DMS53 treated with DMSO at 0.1 percent for 48 hours (cell line): Measurements from ENCODE around the gene CCDC201.
"Not testable (repeated sequence)": the region's sequence is repeated elsewhere in the genome, so short reads cannot be mapped to it uniquely, and the experiment has no call there.

ENCODE experiments used
- DNase-seq: peaks from one replicate; lab custom pipeline; 2025; ENCODE audit not compliant: unreplicated experiment; lab: John Stamatoyannopoulos, UW

CCDC201 gene

DNA sequence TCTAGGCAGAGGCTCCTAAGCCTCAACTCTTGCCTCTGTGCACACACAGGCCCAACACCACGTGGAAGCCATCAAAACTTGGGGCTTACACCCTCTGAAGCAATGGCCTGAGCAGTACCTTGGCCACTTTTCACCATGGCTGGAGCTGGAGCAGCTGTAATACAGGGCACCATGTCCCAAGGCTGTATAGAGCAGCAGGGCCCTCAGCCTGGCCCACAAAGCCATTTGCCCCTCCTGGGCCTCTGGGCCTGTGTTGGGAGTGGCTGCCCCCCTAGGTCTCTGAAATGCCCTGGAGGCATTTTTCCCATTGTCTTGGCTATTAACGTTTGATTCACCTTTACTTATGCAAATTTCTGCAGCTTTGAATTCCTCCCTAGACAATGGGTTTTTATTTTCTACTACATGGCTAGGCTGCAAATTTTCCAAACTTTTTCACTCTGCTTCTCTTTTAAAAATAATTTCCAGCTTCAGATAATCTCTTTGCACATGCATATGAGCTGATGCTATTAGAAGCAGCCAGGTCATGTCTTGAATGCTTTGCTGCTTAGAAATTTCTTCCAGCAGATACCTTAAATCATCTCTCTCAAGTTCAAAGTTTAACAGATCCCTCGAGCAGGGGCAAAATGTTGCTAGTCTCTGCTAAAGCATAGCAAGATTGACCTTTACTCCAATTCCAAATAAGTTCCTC lies 5.7 kb upstream of the CCDC201 start:
- DNase-seq, result no peak

DNA sequence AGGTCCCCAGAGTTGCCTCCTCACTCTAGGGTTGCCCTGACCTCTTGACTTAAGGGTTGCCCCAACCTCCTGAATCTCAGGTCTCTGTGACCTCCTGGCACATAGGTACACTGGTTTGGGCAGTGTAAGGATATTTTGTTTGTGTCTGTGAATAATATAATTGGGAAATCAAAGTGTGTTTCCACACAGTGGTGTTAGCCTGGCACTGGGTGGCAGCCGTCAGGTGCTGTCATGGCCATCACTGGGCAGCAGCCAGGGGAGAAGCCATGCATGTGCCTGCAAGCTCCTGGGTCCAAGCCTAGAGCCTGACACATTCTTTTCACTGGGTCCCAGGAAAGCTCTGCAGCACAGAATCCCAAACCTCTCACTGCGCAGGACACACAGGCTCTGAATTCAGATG lies 3.6 kb upstream of the CCDC201 start:
- DNase-seq, result no peak

DNA sequence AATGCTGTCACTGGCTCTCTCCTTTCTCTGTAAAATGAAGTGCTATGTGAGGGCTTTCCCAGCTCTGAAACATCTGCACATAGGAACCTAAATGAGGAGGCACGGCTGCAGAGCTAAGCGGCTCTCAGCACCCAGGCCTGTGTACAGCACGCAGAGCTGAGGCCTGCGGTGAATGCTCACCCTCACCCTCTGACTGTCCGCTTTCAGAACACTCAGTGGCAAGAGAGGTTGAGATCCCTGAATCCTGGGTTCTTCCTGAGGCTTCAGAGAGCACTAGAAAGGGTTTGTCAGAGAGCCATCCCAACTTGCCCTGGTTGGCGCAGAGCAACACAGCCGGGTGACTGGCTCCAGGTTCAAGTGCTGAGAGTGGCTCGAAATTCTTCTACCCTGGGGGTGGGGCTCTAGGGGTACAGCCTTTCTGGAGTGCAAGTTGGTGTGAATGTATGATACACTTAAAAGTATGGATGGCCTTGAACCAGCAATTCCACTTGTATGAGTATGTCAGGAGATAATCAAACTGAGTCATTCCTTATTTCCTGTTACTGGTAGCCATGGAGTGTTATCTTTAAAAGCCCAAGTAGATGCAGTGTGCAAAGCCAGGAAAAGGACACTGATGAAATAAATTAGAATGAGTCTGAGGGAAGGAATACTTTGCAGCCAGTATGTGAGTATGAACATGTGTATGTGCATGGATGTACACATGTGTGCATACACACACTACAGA lies 1.7 kb upstream of the CCDC201 start:
- no peak for DNase-seq

DNA sequence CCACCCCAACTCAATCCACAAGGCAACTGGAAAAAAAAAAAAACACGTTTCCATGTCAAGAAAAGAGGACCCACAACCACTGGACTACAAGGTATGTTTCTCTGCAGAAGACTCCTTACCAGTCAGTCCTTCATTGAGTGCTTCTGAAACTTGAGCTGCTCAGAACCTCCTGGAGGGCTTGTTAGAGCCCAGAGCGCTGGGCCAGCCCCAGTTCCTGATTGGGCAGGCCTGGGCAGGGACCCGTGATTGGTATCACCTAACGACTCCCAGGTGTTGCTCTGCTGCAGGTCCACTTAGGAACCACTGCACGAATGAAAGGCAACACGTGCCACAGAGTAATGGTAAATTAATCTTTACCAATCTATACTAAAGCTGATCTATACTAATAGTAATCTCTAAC lies 473 bp upstream of the CCDC201 start:
- DNase-seq, result no peak

DNA sequence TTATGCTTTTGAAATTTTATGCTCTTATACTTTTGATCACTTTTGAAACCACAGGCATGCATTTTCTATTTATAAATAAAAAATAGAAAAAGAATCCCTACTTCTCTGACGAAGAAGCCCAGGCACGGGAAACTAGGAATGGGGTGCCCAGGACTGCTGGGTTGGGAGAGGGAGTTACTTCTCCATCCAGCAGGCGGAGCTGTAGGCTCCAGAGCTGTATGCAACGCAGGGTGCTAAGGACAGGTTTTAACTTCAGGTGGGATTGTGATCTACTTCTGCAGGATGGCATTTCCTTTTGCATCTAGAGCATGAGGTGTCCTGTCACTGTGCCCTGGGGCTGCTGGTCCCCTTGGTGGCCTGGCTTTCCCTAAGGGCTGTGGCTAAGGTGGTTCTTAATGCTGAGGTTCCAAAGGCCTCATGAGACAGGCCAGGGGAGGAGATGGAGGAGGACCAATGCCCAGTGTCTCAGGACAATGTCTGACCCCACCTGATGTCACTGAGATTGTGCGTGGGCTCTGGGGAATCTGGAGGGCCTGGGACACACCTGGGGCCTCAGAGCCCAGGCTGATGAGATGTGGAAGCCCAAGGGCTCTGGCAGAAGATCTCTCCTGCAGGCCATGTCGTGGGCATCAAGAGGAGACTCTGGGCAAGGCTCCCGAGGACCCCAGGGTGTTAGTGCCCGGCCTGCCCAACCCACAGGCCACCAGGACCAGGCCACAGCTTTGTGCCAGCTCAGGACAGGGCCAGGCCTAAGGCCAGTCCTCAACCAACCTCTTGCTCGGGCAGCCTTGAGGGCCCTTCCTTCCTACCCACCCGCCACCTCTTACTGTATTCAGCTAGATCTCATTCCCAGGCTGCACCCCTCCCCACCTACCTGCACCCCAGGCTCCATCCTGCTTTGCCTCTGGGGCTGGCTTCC lies 507 bp downstream of the CCDC201 start:
- no peak for DNase-seq

DNA sequence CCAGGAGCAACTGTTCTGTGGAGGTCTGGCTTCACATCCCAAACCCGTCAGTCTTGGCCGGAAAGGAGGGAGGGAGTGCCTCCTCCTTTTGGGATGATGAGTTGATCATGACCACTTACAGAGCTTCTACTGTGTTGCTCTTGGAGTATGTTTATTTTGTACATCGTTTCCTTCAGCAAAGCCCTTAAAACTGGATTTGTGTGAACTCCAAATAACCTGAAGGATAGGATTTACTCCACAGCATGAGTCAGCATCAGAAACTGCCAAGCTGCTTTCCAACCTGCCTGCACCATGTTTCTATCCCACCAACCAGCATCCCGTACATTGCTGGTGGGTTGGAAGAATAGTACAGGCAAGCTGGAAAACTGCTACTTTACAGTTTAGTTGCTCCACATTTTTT lies 3.5 kb downstream of the CCDC201 start:
- peak; percentile 13 for DNase-seq

DNA sequence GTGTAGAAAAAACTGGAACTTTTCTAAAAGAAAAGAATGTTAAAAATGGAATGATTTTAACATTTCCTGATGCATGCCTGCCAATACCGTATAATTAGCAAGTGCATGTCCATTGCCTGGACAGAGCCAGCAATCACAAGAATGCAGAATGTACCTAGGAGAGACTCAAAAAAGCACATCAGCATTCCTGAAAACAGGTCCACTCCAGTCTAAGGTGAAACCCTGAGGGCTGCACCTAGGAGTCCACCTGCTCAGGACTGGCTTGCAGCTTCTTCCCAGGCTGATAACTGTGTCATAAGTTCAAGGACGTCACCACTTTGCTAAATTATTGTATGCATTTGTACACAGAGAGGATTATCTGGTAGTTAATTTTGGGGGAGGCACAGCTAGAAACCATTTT lies 5.4 kb downstream of the CCDC201 start:
- no peak for DNase-seq

DNA sequence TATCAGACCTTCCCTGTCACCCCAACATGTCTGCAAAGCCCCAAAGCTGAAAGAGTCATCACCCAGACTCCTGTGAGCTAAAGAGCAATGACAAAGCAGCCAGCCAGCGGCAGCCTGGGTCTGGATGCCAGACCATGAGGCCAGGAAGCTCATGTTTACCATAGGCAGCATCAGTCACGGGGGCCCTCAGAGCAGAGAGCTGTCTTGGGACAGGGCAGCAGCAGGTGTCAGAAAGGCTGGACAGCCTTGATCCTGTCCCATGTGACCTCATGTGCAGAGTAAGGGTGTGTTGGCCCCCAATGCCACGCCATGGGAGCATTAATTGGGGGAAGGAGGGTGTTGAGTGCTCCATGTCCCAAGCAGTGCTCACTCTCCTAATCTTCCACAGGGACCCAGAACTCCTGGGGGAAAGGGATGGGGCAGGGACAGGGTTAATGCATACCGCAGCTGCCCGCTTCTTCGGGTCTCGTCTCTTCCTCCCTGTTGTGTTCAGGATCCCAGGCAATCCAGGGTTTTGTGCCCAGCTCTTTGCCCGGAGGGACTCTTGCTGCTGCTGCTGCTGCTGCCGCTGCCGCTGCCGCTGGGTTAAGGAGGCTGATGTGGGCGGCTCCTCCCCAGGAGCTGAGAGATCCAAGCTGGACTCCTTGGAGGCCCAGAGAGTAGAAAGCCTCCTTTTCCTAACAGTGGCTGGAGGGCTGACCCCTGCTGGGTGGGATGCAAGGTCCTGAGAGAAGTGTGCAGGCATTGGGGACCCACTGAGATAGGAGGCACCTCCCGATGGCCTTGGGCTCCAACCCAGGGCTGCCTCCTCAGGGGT lies 7.1 kb downstream of the CCDC201 start:
- no peak for DNase-seq

DNA sequence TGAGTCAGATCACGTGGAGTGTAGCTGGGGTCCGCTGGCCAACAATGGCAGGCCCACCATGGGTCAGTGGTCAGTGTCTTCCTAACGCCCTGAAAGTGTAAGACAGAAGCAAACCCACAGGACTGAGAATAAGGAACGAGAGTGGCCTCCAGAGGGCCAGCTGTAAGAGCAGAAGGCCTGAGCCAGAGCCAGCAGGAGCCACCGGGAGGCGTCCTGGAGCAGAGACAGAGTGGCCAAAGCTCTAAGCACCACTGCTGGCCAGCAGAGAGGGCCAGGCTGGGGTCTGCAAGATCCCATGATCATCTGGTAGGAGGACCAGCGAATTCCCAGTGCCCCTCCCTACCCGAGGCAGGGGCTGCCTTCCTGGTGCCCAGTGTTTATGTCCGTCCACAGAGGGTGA lies 9.2 kb downstream of the CCDC201 start:
- no peak for DNase-seq

DNA sequence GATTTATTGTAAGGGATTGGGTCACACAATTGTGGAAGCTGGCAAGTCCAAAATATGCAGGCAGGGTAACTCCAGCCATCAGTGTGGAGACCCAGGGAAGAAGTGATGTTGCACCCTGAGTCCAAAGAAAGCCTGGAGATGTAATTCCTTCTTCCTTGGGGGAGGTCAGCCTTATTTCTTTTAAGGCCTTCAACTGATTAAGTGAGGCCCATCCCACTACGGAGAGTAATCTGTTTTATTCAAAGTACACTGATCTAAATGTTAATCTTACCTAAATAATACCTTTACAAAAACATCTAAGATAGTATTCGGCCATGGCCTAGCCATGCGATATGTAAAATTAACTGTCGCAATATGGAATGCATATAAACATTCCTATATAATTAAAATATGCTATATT lies 16.0 kb downstream of the CCDC201 start:
- not testable (repeated sequence) for DNase-seq

DNA sequence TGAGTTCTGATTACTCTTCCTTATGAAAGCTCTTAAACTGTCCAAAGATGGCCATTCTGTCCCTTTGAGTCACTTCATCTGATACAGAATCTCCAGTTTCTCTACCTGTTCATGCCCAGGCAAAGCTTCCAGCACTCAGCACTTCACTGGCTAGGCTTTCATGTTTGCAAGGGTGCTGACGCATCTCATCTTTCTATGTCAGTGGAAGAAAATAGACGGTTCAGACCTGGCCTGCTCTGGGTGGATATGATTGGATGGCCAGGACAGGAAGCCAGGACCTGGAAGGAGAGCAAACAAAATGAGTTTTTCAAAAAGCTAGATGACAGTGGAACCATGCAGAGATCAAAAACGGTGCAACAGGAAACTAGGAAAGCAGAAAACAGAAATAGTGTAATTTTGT lies 17.2 kb downstream of the CCDC201 start:
- DNase-seq, result peak; percentile 22

DNA sequence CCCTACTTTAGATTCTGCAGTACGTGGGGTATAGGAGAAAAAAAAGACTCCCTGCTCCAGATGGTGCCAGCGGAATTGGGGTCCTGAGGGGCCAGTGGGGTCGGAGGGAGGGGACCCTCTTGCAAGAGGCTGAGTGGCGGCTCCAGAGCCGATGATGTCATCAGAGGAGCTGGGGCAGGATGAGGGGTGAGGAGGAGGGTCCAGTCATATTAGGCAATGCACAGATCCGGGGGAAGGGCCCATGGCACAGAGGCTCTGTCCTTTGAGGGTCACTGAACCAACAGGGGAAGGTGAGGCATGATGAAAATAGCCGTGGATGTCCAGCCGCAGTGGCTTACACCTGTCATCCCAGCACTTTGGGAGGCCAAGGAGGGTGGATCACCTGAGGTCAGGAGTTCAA lies 19.4 kb downstream of the CCDC201 start:
- DNase-seq, result not testable (repeated sequence)

DNA sequence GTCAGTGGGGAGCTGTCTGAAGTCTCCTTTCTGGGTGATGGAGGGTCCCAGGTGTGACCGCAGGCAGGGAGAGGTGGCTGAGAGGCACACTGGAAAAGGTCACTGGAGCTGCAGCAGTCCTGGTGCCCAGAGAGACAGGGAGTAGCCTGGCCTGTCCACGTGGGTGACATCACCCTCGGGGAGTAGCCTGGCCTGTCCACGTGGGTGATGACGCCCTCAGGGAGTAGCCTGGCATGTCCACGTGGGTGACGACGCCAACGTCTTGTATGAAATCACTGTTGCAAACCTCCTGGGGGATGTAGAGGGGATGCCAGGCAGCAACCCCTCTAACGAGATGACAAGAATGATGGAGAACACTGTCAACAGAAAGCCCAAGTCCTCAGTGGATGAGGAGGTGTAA lies 19.9 kb downstream of the CCDC201 start:
- not testable (repeated sequence) for DNase-seq

DNA sequence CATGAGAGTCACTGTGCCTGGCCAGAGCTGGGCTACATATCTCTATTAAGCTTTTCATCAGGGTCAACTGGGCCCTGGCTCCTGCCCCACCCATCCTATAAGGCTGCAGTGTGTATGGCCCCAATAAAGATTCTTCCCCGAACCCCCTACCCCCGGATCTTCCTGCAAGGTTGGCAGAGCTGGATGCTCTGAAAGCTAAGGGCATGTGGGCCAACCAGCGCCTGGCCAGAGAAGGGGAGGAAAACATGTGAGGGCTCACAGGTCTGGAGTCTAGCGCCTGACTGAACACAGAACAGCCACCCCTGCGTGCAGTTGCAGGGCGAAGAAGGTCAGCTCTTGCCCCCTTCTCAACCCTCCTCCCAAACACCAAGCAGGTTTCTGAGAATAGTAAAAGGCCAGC lies 24.1 kb downstream of the CCDC201 start:
- DNase-seq, result not testable (repeated sequence)

DNA sequence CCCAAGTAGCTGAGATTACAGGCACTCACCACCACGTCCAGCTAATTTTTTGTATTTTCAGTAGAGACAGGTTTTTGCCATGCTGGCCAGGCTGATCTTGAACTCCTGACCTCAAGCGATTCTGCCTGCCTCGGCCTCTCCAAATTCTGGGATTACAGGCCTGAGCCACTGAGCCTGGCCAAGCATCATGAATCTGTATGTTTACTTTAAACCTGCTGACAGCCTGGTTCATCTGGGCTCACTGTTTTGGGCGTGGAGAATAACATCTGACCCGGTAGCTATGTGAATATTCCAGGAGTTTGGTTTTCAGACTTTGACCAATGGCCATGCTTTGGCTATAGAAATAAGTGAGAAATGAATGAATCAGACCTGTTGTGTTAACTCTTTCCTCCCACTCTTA lies 26.3 kb downstream of the CCDC201 start:
- not testable (repeated sequence) for DNase-seq

DNA sequence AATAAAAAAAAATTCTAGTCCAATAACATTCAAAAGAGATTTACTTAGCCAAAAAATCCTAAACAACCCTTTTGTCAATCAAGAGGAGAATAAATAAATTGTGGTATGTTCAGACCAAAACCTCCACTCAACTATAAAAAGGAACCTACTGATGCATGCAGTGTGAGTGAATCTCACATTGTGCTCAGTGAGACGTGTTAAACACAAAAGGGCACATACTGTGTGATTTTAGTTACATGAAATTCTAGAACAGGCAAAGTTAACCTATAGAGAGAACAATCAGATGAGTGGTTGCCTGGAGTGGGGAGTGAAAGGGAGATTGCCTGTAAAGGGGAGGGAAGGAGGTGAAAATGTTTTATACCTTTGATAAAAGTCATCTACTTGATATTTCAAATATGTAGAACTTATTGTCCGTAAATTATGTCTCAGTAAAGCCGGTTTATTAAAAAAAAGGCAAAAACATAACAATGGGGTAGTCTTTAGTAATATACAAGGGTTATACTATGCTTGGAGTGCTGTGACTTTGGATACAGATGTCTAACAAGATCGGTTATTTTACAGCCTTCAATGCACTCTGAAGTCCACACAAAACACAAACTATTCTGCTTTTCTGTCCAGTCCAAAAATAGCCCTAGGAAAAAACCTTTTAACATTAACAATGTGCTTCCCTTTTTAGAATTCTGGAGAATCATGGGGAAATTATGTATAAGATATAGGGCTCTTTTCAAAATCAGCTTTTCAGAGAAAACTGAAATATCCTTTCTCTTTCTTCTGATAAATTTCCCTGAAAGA lies 30.8 kb downstream of the CCDC201 start:
- DNase-seq, result not testable (repeated sequence)

DNA sequence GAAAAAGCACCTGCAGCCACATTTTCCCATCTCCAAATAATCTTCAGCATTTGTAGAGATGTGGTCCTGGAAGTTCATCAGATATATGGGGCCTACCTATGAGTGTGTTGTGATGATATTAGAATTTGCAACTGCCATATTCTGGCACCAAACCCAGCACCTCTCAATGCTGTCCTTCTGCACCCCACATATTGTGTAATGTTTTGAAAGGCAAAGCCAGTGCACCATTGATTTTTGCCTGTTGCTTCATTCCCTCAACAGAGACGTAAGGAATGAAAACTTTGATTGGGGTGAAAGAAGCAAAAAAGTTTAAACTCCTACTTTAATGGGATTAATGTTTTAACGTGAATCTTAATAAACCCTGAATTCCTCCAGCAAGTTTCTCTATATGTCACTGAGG lies 34.0 kb downstream of the CCDC201 start:
- not testable (repeated sequence) for DNase-seq

DNA sequence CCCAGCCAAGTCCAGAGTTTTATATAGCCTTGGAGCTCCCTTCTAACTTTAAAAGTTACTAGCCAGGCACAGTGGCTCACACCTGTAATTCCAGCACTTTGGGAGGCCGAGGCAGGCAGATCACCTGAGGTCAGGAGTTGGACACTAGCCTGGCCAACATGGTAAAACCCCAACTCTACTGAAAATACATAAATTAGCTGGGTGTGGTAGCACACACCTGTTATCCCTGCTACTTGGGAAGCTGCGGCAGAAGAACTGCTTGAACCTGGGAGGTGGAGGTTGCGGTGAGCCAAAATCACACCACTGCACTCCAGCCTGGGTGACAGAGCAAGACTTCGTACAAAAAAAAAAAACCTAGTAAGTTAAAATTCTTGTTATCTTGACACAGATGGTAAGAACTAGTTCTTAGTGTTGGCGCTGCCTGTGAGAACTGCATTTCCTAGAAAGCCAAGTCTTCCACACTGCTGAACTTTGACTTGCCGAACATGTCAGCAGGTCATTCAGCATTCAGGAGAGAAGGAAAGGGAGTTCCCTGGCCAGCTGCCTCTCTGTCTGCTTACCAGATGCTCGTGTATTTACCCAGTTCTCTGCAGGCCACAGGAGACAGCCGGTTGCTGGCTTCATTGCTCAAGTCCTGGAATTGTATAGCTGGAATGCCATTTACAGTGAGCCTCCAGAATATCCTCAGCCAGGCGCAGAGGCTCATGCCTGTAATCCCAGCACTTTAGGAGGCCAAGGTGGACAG lies 40.3 kb downstream of the CCDC201 start:
- DNase-seq, result peak; percentile 70

DNA sequence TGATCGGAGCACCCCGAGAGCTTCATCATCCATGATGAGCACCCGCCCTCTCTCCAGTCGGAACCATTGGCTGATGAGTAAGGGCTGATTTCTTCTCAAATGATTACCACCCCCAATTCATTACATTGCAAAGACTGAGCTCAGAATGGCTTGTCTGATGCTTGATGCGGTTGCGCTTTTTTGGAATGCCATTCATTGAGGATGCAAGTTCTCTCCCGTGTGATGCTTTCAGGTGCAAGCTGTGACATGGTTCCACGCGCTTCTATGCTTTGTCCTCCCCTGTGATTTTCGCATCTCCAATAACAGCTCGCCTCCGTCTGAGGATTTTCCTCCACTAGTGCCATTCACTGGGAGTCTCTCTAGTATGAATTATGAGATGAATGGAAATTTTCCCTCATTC lies 43.0 kb downstream of the CCDC201 start:
- not testable (repeated sequence) for DNase-seq
